ENCODE data around the gene MMP2. TPM values are rescaled to one million over a fixed set of nuclear protein-coding genes. Genes with fewer than 3 reads are reported as not detected.

MMP2 gene
- total and polyA plus RNA-seq, 2 of the 13 experiments (the other 11 are each of a cell fraction or from before 2014, with no cell fraction given) = 0.31 to 1.3 TPM

DNA sequence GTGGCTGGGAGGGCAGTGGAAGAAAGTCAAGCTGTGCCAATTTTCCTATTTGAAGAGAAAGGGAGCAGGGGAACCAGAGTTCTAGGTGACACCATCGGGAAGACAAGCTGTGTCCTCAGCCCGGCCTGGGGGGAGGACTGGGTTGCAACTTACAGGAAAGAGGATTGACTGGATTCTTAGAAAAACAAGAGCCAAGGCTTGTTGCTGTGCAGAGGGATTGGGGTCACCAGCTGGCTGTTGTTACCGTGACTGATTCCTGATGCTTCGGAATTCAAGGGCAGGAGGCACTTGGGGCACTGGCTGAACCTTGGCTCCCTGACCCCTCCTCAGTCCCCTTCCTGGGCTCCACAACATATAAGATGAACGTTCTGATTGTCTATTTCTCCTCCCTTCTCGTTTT, 16.8 kb upstream of the MMP2 start (continued):
- TF ChIP-seq, protein P1, sequence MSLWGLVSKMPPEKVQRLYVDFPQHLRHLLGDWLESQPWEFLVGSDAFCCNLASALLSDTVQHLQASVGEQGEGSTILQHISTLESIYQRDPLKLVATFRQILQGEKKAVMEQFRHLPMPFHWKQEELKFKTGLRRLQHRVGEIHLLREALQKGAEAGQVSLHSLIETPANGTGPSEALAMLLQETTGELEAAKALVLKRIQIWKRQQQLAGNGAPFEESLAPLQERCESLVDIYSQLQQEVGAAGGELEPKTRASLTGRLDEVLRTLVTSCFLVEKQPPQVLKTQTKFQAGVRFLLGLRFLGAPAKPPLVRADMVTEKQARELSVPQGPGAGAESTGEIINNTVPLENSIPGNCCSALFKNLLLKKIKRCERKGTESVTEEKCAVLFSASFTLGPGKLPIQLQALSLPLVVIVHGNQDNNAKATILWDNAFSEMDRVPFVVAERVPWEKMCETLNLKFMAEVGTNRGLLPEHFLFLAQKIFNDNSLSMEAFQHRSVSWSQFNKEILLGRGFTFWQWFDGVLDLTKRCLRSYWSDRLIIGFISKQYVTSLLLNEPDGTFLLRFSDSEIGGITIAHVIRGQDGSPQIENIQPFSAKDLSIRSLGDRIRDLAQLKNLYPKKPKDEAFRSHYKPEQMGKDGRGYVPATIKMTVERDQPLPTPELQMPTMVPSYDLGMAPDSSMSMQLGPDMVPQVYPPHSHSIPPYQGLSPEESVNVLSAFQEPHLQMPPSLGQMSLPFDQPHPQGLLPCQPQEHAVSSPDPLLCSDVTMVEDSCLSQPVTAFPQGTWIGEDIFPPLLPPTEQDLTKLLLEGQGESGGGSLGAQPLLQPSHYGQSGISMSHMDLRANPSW (CRISPR knock-in tag; IDR thresholded peaks at IDR 0.05; ENCODE audit: borderline replicate concordance) = no peak
- TF ChIP-seq, protein P2, sequence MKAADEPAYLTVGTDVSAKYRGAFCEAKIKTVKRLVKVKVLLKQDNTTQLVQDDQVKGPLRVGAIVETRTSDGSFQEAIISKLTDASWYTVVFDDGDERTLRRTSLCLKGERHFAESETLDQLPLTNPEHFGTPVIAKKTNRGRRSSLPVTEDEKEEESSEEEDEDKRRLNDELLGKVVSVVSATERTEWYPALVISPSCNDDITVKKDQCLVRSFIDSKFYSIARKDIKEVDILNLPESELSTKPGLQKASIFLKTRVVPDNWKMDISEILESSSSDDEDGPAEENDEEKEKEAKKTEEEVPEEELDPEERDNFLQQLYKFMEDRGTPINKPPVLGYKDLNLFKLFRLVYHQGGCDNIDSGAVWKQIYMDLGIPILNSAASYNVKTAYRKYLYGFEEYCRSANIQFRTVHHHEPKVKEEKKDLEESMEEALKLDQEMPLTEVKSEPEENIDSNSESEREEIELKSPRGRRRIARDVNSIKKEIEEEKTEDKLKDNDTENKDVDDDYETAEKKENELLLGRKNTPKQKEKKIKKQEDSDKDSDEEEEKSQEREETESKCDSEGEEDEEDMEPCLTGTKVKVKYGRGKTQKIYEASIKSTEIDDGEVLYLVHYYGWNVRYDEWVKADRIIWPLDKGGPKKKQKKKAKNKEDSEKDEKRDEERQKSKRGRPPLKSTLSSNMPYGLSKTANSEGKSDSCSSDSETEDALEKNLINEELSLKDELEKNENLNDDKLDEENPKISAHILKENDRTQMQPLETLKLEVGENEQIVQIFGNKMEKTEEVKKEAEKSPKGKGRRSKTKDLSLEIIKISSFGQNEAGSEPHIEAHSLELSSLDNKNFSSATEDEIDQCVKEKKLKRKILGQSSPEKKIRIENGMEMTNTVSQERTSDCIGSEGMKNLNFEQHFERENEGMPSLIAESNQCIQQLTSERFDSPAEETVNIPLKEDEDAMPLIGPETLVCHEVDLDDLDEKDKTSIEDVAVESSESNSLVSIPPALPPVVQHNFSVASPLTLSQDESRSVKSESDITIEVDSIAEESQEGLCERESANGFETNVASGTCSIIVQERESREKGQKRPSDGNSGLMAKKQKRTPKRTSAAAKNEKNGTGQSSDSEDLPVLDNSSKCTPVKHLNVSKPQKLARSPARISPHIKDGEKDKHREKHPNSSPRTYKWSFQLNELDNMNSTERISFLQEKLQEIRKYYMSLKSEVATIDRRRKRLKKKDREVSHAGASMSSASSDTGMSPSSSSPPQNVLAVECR (CRISPR knock-in tag; IDR thresholded peaks at IDR 0.05; ENCODE audit: borderline replicate concordance) = no peak
- TF ChIP-seq ADNP (CRISPR knock-in tag; IDR thresholded peaks at IDR 0.05) = no peak
- TF ChIP-seq, protein P3, sequence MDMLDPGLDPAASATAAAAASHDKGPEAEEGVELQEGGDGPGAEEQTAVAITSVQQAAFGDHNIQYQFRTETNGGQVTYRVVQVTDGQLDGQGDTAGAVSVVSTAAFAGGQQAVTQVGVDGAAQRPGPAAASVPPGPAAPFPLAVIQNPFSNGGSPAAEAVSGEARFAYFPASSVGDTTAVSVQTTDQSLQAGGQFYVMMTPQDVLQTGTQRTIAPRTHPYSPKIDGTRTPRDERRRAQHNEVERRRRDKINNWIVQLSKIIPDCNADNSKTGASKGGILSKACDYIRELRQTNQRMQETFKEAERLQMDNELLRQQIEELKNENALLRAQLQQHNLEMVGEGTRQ (IDR thresholded peaks at IDR 0.05; ENCODE audit: low read depth, low read length) = no peak
- TF ChIP-seq, protein P3 (CRISPR knock-in tag; IDR thresholded peaks at IDR 0.05; ENCODE audit: borderline replicate concordance) = no peak
- no peak for TF ChIP-seq RXRB (CRISPR knock-in tag; IDR thresholded peaks at IDR 0.05; ENCODE audit: borderline replicate concordance)
- TF ChIP-seq ZNF446 (CRISPR knock-in tag; IDR thresholded peaks at IDR 0.05) = no peak
- TF ChIP-seq ARHGAP35 (CRISPR knock-in tag; IDR thresholded peaks at IDR 0.05; ENCODE audit: borderline replicate concordance) = no peak

All from HepG2 (cell line).